ENCODE results near the gene TSPEAR.
A peak's percentile ranks its signal among the peaks of the same experiment; 100 is the strongest.

Gene TSPEAR

DNA sequence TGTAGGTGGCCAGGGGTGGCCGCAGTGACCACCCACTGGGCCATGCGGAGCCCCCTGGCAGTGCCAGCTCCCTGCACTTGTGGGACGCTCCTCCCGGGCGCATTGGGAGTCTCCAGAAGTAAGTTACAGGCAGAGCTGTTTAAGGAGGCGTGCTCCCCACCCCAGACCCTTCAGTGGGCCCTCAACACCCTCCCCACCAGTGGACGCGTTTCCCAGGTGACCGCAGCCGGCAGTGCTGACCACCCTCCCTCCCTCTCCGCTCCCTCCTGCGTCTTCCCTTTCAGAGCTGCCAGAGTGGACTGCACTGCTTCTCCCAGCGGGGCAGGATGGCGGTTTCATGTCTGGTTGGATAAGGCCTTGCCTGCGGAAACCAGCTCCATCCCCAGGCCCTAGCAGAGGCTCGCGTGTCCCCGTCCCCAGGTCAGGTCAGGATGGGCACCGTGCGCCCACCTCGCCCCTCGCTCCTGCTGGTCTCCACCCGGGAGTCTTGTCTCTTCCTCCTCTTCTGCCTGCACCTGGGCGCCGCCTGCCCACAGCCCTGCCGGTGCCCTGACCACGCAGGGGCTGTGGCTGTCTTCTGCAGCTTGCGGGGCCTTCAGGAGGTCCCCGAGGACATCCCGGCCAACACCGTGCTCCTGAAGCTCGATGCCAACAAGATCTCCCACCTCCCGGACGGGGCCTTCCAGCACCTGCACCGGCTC, 255.0 kb downstream of the TSPEAR start:
- no peak for DNase-seq

DNA sequence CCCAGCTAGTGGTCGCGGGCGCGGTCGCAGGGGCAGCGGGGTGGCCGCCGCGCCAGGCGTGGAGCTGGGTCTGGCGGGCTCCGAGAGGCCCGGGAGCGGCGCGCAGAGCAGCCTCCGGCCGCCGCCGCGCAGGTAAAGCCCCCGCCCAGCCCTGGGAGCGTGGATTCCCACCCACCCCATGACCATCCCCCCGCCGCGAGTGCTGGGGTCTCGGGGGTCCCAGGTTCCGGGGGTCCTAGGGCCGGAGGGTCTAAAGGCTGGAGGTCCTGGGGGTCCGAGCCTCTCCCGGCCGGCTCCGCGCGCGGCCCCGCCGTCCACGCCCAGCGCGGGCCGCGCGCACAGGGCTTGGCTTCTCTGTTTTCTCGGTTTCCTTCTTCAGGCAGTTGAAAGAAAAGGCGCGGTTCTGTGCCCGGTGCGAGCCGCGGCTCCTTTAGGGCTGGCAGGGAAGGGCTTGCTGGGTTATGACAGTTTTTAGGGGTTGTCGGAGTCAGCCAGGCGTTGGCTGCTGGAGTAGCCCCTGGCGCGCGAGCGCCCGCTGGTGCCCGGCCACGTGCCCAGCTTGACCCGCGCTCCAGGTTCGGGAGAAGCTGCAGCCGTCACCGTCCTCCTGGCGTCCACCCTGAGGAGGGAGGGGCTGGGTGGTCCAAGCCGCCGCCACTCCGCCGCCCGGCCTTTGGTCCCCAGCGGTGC, 255.7 kb downstream of the TSPEAR start:
- DNase-seq: peak; percentile 15 to 26

DNA sequence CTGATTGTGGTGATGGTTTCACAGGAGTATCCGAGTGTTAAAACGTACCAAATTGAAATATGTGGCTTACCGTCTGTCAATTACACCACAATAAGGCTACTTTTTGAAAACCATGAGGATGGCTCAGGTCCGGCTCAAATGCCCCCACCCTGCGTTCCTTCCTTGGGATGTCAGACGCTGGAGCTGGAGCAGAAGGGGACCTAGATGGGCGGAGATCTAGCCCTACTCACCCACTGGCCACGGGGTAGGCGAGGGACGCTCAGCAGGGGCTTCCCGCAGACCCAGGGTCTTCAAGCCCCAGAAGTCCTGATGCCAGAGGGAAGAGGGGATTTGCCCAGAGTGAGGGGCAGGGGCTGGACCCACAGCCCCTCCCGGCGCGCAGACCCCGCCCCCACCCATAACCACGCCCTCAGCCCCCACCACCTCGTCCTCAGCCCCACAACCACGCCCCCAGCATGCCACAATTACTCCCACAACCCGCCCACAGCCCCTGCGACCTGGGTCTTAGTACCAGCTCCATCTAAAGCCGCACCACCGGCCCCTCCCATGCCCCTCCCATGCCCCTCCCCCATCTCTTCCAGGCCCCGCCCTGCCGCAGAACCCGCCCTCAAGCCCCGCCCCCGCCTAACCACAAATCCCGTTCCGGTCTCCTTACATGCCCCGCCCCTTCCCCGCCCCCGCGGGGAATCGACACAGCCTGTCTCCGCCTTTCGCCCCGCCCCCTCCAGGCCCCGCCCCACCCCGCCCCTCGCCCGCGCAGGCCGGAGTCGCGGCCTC, 256.4 kb downstream of the TSPEAR start, which contains the start of gene LRRC3:
Gene LRRC3, plus strand, starts transcription at position 764 of the 777 bp plus-strand sequence. CDS start 1,135 bp downstream, outside the sequence.
- DNase-seq: peak; percentile 69 to 80

DNA sequence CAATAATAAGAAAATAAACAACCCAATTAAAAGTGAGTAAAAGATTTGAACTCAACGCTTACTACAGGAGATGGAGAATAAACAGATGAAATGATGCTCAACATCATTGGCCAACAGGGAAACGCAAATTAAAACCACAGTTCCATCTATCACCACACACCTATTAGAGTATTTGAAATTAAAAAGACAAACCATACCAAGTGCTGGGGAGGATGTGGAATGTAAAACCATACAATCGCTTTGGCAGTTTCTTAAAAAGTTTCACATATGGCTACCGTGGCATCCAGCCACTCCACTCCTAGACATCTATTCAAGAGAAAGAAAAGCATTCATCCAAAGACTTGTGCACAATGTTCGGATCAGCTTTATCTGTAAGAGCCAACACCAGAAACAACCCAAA, 257.3 kb downstream of the TSPEAR start:
- DNase-seq: no peak

- DNase-seq: no peak
These were observed 258.3 kb downstream of the TSPEAR start for GRCh38 chr21:44453120-44453519.

GRCh38 chr21:44450999-44451398, 260.4 kb downstream of the TSPEAR start:
- DNase-seq: no peak

GRCh38 chr21:44450402-44450801, 261.0 kb downstream of the TSPEAR start:
- DNase-seq: no peak

DNA sequence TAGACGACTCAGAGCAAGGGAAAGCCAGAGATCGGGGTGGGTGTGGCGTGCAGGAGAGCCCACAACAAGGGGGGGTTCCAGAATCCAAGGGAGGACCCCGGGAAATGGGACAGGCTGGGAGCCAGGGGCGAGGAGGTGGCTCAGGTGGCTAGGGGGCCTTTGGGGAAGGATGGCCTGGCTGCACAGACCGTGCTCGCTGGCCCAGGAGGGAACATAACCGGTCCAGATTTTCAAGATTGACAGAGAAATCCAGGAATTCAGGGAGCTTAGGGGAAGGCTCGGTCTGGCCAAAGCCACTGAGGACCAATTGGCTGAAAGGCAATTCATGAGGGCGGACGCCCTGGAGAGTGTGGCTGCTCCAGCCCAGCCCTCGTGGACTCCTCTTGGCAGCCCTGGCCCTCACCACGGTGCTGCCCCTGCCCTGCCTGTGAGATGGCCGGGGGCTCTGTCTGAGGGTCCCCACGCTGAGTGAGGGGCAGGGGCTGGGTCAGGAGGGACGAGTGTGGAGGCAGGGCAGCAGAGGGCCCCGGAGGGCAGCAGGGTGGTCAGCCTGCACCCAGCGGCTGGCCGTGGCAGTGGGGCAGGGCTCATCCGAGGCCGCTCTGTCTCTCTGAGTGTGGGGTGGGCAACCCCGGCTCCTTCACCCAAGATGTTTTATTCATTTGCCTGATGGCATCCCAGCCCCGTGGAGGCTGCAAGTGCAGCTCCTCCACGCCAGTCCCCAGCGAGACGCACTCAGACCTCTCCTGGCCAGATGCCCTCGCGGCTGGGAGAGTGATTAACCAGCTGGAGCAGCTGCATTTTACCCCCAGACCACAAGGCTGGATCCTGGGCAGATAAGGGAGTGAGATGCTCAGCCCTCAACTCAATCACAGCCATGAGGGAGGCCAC, 261.7 kb downstream of the TSPEAR start:
- DNase-seq: no peak

- DNase-seq: no peak
These were observed 262.7 kb downstream of the TSPEAR start for GRCh38 chr21:44448651-44449131.
